Ecto neural progenitor cell (in vitro differentiated cells): ENCODE results near the gene GALNT14.

ENCODE experiments used
- DNase-seq: peaks from one replicate; pipeline ENCODE4 v3.0.0-alpha.2; 2018; ENCODE audit warnings: low spot score

GALNT14 gene

DNA sequence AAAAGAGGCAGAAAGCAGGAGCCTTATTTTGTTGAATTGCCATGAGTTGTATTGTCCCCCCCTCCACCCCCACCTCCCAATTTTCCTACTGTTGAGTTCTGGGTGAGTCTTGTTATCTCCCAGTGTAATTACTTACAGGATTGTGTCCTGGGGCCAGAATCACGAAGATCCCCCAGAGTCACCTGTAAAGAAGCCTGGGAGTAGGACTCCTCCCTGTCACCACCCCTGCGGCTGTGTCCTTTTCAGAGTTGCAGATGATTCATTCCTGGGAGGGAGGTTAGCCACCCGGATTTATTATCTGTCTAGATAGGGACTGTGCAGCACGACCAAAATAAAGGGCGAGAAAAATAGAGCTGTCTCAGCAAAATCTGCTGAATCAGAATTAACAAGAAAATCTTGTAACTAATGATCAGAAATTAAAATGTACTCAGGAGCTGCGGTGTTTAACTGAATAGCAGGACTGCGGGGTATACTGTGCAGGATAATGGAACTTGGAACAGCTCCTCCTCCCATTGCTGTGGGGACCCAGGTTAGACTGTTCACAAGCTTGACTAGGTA, 249.3 kb downstream of the GALNT14 start:
- no peak for DNase-seq

GRCh38 chr2:30886080-30886479, 252.2 kb downstream of the GALNT14 start:
- no peak for DNase-seq

DNA sequence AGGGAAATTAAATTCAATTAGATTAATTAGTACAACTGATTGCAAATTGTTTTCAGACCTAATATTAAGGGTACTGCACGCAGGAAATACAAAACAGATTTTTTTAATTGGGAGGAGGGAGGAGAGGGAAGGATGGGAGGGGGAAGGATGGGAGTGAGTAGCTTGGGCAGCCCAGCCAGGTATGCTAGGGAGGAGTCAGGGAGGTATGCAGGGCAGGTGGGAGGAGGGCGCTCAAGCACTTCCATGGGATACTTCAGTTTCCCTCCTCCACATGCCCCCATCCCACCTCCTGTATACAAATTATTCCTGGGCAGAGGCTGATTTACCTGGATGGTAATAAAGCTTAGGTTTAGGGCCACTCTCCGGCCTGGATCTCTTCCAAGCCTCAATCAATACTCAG, 254.4 kb downstream of the GALNT14 start:
- no peak for DNase-seq

DNA sequence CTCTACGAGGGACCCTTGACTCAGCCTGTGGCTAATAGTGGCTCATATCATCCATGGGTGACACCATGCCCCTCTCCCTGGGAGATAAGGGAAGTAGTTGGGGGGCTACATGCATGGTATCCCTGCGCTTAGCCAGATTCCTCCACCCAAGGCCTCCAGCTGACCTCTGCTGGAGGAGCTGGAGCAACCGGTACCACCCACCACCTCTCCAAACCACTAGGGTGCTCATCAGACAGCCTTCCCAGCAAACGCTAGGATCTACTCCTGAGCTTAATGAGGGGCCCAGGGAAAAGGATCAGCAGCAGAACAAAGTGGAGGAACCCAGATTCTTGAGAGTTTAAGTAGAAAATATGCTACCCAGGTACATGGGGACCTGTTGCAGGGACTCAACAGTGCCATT, 255.1 kb downstream of the GALNT14 start:
- no peak for DNase-seq

GRCh38 chr2:30880516-30880915, 257.7 kb downstream of the GALNT14 start:
- no peak for DNase-seq

DNA sequence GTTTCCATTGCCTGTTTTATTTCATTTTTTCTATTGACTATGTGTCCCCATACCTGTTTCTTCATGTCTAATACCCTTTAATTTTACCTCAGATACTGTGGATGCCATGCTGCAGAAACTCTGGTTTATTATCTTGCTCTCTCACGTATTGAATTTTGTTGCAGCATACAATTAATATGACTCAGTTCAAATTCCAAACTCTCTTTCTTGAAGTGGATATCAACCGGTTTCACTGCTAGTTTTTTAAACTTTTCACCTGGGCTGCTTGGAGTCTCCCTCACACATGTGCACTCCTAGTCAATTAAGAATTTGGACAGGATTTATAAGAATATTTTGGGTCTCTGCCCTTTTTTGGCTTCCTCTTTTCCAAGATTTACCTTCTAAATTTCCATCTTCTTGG, 260.4 kb downstream of the GALNT14 start:
- DNase-seq, result no peak

- DNase-seq, result no peak
Measured at GRCh38 chr2:30872797-30873196, 265.4 kb downstream of the GALNT14 start.

- DNase-seq, result peak; percentile 55
Measured at GRCh38 chr2:30871980-30872789, 266.1 kb downstream of the GALNT14 start.

- no peak for DNase-seq
Measured at GRCh38 chr2:30871440-30871839, 266.8 kb downstream of the GALNT14 start.

- no peak for DNase-seq
Measured at GRCh38 chr2:30869988-30870387, 268.3 kb downstream of the GALNT14 start.

DNA sequence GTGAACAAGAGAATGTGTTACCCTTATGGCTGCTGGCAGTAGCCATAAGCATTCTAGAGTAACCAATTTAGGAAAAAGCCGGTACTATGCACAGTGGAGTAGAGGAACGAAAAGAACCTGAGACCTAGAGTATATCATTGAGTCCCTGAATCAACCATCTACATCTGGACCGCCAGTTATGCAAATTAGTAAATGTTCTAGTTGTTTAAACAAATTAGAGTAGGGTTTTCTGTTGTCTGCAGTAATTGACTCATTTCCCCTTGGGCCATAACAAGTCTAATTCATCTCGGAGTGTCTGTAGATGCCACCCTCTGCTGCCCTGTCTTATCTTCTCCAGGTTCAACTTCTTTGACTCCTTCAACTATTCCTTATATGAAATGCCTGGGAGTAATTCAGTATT, 270.9 kb downstream of the GALNT14 start:
- DNase-seq, result no peak

DNA sequence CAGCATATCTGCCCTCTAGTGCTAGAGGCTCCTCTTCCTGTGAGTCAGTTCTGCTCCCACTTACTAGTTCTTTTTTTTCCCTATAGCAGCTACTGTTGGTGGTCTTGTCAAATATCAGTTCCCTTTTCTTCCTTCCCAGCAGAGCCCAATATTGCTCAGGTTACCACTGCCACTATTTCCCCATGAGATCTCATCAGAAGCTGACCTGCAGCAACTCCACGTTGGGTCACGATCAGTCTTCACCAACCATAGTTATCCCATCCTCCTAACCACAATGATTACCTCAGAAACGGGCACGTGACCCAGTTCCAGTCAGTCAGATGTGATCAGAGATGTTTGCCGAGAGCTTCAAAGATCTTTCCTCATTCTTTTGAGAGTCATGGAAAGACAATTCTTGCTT, 271.3 kb downstream of the GALNT14 start:
- no peak for DNase-seq

- no peak for DNase-seq
Measured at GRCh38 chr2:30865892-30866681, 272.2 kb downstream of the GALNT14 start.

DNA sequence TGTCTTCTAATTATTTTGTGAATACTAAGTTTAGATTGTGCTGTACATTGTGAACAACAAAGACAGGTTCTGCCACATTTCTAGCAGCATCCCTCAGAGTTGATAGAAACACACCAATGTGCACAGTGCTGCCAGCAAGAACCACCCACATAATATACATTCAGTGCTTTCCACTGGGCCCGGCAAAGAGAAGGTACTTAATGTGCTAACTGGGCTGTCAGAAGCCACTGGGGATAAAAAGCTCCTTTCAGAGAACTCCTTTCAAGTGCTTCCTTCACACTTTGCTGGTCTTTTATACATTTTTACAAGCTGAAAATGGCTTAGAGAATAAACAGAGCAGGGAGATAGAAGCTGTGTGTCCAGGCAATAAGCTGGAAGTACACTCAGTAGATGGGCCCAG, 273.0 kb downstream of the GALNT14 start:
- no peak for DNase-seq

GRCh38 chr2:30862054-30862651, 276.1 kb downstream of the GALNT14 start:
- no peak for DNase-seq

DNA sequence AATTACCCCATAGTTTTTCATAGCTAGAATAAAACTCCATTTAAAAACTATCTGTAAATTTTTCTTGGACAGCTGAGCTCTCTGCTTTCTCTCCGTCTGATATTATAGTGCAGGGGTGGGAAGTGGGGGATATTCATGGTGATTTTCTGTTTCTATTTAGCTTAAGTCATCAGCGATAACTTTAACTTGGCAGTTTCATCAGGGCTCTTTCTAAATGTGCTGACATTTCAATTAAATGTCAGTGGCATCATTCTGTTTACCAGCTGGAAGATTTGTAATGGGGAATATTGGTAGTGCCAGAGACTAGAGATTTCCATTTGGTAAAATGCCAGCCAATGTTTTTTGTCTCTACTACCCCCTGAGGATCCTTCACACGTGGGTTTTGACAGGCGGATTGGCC, 277.5 kb downstream of the GALNT14 start:
- no peak for DNase-seq
